GM12878 (cell line): ENCODE data around the gene CDC42SE2. TPM values are rescaled to one million over a fixed set of nuclear protein-coding genes. Genes with fewer than 3 reads are reported as not detected.
A peak's percentile ranks its signal among the peaks of the same experiment; 100 is the strongest.

ENCODE experiments used
- ASH2L ChIP-seq: fragments of 300-600, 200-600 bp; sonication (generic); IDR thresholded peaks from 2 replicates; pipeline ENCODE4 v1.6.1; 2017; ENCODE audit warnings: low read depth, mild to moderate bottlenecking, borderline replicate concordance
- ATF3 ChIP-seq: IDR thresholded peaks from 2 replicates; pipeline ENCODE4 v1.6.1; 2011; ENCODE audit warnings: low read depth, mild to moderate bottlenecking, low read length, moderate library complexity, borderline replicate concordance; ENCODE audit errors: extremely low read depth
- ATF7 ChIP-seq: fragments of 450-650 bp; IDR thresholded peaks from 2 replicates; pipeline ENCODE4 v1.6.1; 2016; ENCODE audit warnings: low read depth, mild to moderate bottlenecking
- BHLHE40 ChIP-seq, 2 experiments: fragments of 450-650 bp in 1 of 2; IDR thresholded peaks; 2 replicates each; pipeline ENCODE4 v1.6.1; 2011 to 2017; ENCODE audit warnings: low read depth in 2 of 2, borderline replicate concordance in 1 of 2, improper control_type of control experiment in 1 of 2, low read length in 1 of 2, mild to moderate bottlenecking in 1 of 2
- ESRRA ChIP-seq: IDR thresholded peaks from 2 replicates; pipeline ENCODE4 v1.6.1; 2012; ENCODE audit warnings: mild to moderate bottlenecking, low read length, improper control_type of control experiment
- HDGF ChIP-seq: fragments of 450-650 bp; IDR thresholded peaks from 2 replicates; pipeline ENCODE4 v1.6.1; 2016; ENCODE audit warnings: antibody characterized with exemption
- NR2C1 ChIP-seq: fragments of 450-650 bp; IDR thresholded peaks from 2 replicates; pipeline ENCODE4 v1.6.1; 2017; ENCODE audit warnings: antibody characterized with exemption, mild to moderate bottlenecking, moderate library complexity
- RELB ChIP-seq: fragments of 450-650 bp; IDR thresholded peaks from 2 replicates; pipeline ENCODE4 v1.6.1; 2017; ENCODE audit warnings: low read depth, mild to moderate bottlenecking, moderate library complexity
- RUNX3 ChIP-seq: IDR thresholded peaks from 2 replicates; pipeline ENCODE4 v1.6.1; 2012; ENCODE audit warnings: low read length, inconsistent platforms
- SMAD1 ChIP-seq: fragments of 450-650 bp; IDR thresholded peaks from 2 replicates; pipeline ENCODE4 v1.6.1; 2018; ENCODE audit warnings: mild to moderate bottlenecking, low read depth; ENCODE audit not compliant: partially characterized antibody
- TAF1 ChIP-seq: IDR thresholded peaks from 2 replicates; pipeline ENCODE4 v1.6.1; 2011; ENCODE audit warnings: mild to moderate bottlenecking, low read depth, low read length, borderline replicate concordance
- TCF7 ChIP-seq: IDR thresholded peaks from 2 replicates; pipeline ENCODE4 v1.6.1; 2014; ENCODE audit warnings: antibody characterized with exemption, borderline replicate concordance
- ZBTB11 ChIP-seq: fragments of 450-650 bp; formaldehyde crosslinking; IDR thresholded peaks from 2 replicates; pipeline ENCODE4 v1.5.0; 2022; ENCODE audit warnings: mild to moderate bottlenecking, missing genetic modification characterization
- ZBTB4 ChIP-seq: fragments of 450-650 bp; formaldehyde crosslinking; IDR thresholded peaks from 2 replicates; pipeline ENCODE4 v1.4.0; 2022; ENCODE audit warnings: mild to moderate bottlenecking, moderate library complexity
- ZNF592 ChIP-seq: fragments of 450-650 bp; IDR thresholded peaks from 2 replicates; pipeline ENCODE4 v1.6.1; 2017; ENCODE audit warnings: mild to moderate bottlenecking, moderate library complexity
- polyA plus RNA-seq, 11 experiments: library from polyadenylated mRNA; depleted of rRNA in 4 of 11; unstranded in 6 of 11; stranded (reverse) in 5 of 11; fragments of >200 nt; fragmentation: Nextera tagmentation in 4 of 11; fragmentation: Illumina TruSeq in 1 of 11; extraction: Ambion mirVana in 4 of 11; extraction: Trizol in 1 of 11; gene quantifications; 1 replicate in 1 of 11; 2 replicates in 10 of 11; pipeline versions ENCODE4 v1.2.1 to v1.2.3, GENCODE V29; 2011 to 2016; ENCODE audit warnings: inconsistent platforms in 2 of 11, missing spikeins in 2 of 11, low read depth in 1 of 11
- total RNA-seq, 4 experiments: library from RNA; depleted of rRNA in 3 of 4; stranded (reverse); fragments of >200 nt in 3 of 4; fragmentation: Illumina TruSeq in 1 of 4; extraction: Trizol in 1 of 4; gene quantifications; 2 replicates each; pipeline versions ENCODE4 v1.2.1 to v1.2.3, GENCODE V29; 2013 to 2021

CDC42SE2 gene
- total and polyA plus RNA-seq, 10 of the 15 experiments (the other 5 are each of a cell fraction or from before 2014, with no cell fraction given) = 57.0 to 148 (median 80.3) TPM

- TF ChIP-seq ZNF592 (no peak), HDGF (peak; percentile 66), ZBTB4 (CRISPR knock-in tag) (no peak), BHLHE40 (IDR thresholded peaks at IDR 0.05; ENCODE audit: borderline replicate concordance in 1 of 2, low read depth in 2 of 2, low read length in 1 of 2) (peak; percentile 7 to 43; a peak in 1 of 4 replicates), ASH2L (no peak), ZBTB11 (CRISPR knock-in tag) (no peak), TAF1 (0 out of 2 replicates have a peak, but pooled peaks have one; percentile 35), TCF7 (0 out of 2 replicates have a peak, but pooled peaks have one; percentile 11), ATF7 (no peak; the same call in 1 of the 2 replicates), ESRRA (no peak), NR2C1 (no peak), SMAD1 (no peak), RELB (peak; percentile 97), ATF3 (no peak), RUNX3 (0 out of 2 replicates have a peak, but pooled peaks have one; percentile 42)
These were observed 115.9 kb downstream of the CDC42SE2 start (continued) for GRCh38 chr5:131379723-131380122.
